Hepatocyte (in vitro differentiated cells): ENCODE results near the gene CCDC127. TPM values are rescaled to one million over a fixed set of nuclear protein-coding genes. Genes with fewer than 3 reads are reported as not detected.

Experiments used
- DNase-seq: peaks from one replicate; pipeline ENCODE4 v3.0.0-alpha.2; 2016; ENCODE audit warnings: low spot score
- H2AFZ ChIP-seq: fragments of 200-600 bp; sonication (generic); 2 replicates; pipeline ENCODE4 v1.6.0; 2016; ENCODE audit warnings: antibody characterized with exemption, mild to moderate bottlenecking
- H3K27ac ChIP-seq: fragments of 200-600 bp; sonication (generic); 2 replicates; pipeline ENCODE4 v1.5.1; 2016; ENCODE audit warnings: mild to moderate bottlenecking
- H3K27me3 ChIP-seq: fragments of 200-600 bp; sonication (generic); 2 replicates; pipeline ENCODE4 v1.6.1; 2016
- H3K36me3 ChIP-seq: fragments of 200-600 bp; sonication (generic); replicated peaks from 2 replicates; pipeline ENCODE4 v1.5.1; 2016; ENCODE audit warnings: low read depth; ENCODE audit not compliant: insufficient read depth
- H3K4me1 ChIP-seq: fragments of 200-600 bp; sonication (generic); 2 replicates; pipeline ENCODE4 v1.5.1; 2016; ENCODE audit warnings: mild to moderate bottlenecking, moderate library complexity; ENCODE audit not compliant: insufficient read depth
- H3K4me2 ChIP-seq: fragments of 200-600 bp; sonication (generic); 2 replicates; pipeline ENCODE4 v1.6.0; 2016
- H3K4me3 ChIP-seq: fragments of 200-600 bp; sonication (generic); 2 replicates; pipeline ENCODE4 v1.5.1; 2016; ENCODE audit warnings: mild to moderate bottlenecking
- H3K79me2 ChIP-seq: fragments of 200-600 bp; sonication (generic); 2 replicates; pipeline ENCODE4 v1.6.0; 2017; ENCODE audit warnings: mild to moderate bottlenecking
- H3K9me2 ChIP-seq: fragments of 200-600 bp; sonication (generic); replicated peaks from 2 replicates; pipeline ENCODE4 v1.6.0; 2017; ENCODE audit warnings: mild to moderate bottlenecking; ENCODE audit not compliant: insufficient read depth
- H3K9me3 ChIP-seq: fragments of 200-600 bp; sonication (generic); 2 replicates; pipeline ENCODE4 v1.5.1; 2016; ENCODE audit warnings: low read depth, mild to moderate bottlenecking
- H4K20me1 ChIP-seq: fragments of 200-600 bp; sonication (generic); 2 replicates; pipeline ENCODE4 v1.6.0; 2016; ENCODE audit warnings: mild to moderate bottlenecking; ENCODE audit not compliant: insufficient read depth, poor library complexity, severe bottlenecking
- EZH2 ChIP-seq: fragments of 200-600 bp; sonication (generic); IDR thresholded peaks from 2 replicates; pipeline ENCODE4 v1.6.1; 2016; ENCODE audit warnings: antibody characterized with exemption, mild to moderate bottlenecking, borderline replicate concordance
- EZH2phosphoT487 ChIP-seq: fragments of 200-600 bp; sonication (generic); IDR thresholded peaks from one replicate; pipeline ENCODE4 v1.6.1; 2018; ENCODE audit warnings: antibody characterized with exemption, mild to moderate bottlenecking, low read depth, moderate library complexity; ENCODE audit not compliant: unreplicated experiment, severe bottlenecking
- WGBS: methylation state at CpG from one replicate; pipeline ENCODE4 v1.1.6; 2016; ENCODE audit warnings: low lambda C conversion rate; ENCODE audit errors: missing lambda C conversion rate; 5-methylcytosine and 5-hydroxymethylcytosine counted together
- polyA plus RNA-seq: library from polyadenylated mRNA; unstranded; fragments of >200 nt; fragmentation: Nextera tagmentation; extraction: Ambion mirVana; gene quantifications from 2 replicates; pipeline ENCODE4 v1.2.1, GENCODE V29; 2016
- total RNA-seq: library from RNA; depleted of rRNA; stranded (reverse); fragments of >200 nt; gene quantifications from 2 replicates; pipeline ENCODE4 v1.2.3, GENCODE V29; 2014
- TF ChIP-seq, protein P1 (sequence below): fragments of 200-600 bp; sonication (generic); IDR thresholded peaks from 2 replicates; pipeline ENCODE4 v1.5.1; 2016; ENCODE audit warnings: antibody characterized with exemption, mild to moderate bottlenecking; ENCODE audit not compliant: poor library complexity

CCDC127 gene
- total and polyA plus RNA-seq, 2 experiments from 2014 or later, result 4.8 to 13.7 TPM

DNA sequence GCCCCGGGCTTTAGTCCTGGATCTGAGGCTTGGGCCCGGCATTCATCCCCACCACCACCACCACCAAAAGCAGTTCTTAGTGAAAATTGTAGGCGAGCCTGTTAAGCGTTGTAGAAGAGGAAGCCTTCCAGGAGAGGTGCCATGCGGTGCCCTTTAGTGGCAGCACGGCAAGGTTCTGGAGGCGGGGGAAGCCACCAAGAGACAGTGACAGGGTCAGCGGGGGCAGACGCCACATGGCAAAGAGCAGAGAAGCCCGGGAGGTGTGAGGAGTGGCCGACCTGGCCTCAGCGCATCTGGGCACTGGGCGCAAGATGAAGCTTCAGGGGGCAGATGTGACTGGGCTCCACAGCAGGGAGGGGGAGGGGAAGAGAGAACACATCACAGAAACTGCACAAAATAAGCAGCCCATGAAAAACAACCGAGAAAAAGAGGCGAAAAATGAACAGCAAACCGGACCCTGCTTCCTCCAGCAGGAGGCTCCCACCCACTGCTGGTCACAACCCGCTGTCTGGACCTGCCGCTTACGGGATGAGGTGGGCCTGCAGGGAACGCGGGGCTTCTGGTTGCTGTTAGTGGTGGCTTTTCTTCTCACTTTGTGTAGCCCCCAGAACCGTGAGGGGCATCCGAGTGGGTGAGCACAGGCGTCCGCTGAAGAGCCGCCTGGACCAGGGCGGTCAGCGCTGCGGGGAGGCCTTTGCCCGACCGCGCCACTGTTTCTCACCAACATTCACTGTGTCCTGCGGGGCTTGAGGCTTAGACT lies 22.4 kb downstream of the CCDC127 start:
- Histone ChIP-seq H4K20me1 (no peaks in the 10 kb centered on the region), H3K9me2 (no peaks in the 10 kb centered on the region), H3K27ac (no peak overlapping the region), H3K36me3 (no peaks in the 10 kb centered on the region), H3K9me3 (no peaks in the 10 kb centered on the region), H3K79me2 (no peaks in the 10 kb centered on the region), H3K4me1 (no peaks in the 10 kb centered on the region), H3K4me3 (no peak overlapping the region), H3K27me3 (no peaks in the 10 kb centered on the region), H3K4me2 (no peak overlapping the region), H2AFZ (no peak overlapping the region)
- no peak for DNase-seq
- TF ChIP-seq EZH2, result no peak
- no peak for TF ChIP-seq EZH2phosphoT487
- TF ChIP-seq, protein P1, sequence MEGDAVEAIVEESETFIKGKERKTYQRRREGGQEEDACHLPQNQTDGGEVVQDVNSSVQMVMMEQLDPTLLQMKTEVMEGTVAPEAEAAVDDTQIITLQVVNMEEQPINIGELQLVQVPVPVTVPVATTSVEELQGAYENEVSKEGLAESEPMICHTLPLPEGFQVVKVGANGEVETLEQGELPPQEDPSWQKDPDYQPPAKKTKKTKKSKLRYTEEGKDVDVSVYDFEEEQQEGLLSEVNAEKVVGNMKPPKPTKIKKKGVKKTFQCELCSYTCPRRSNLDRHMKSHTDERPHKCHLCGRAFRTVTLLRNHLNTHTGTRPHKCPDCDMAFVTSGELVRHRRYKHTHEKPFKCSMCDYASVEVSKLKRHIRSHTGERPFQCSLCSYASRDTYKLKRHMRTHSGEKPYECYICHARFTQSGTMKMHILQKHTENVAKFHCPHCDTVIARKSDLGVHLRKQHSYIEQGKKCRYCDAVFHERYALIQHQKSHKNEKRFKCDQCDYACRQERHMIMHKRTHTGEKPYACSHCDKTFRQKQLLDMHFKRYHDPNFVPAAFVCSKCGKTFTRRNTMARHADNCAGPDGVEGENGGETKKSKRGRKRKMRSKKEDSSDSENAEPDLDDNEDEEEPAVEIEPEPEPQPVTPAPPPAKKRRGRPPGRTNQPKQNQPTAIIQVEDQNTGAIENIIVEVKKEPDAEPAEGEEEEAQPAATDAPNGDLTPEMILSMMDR, result no peak
- 91% methylated on average over 32 of the region's 33 CpGs for WGBS

DNA sequence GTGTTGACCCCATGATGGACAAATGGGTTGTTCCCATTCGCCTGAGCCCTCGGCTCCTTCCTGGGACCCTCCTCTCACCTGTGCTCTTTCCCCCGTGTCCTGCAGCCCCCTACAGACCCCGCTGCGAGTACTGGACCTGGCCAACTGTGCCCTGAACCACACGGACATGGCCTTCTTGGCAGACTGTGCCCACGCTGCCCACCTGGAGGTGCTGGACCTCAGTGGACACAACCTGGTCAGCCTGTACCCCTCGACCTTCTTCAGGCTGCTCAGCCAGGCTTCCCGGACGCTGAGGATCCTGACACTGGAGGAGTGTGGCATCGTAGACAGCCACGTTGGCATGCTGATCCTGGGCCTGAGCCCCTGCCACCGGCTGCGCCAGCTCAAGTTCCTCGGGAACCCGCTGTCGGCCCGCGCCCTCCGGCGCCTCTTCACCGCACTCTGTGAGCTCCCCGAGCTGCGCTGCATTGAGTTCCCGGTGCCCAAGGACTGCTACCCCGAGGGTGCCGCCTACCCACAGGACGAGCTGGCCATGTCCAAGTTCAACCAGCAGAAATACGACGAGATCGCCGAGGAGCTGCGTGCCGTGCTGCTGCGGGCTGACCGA lies 23.2 kb downstream of the CCDC127 start:
- Histone ChIP-seq H3K4me3 (no peak overlapping the region), H3K9me3 (no peaks in the 10 kb centered on the region), H3K27me3 (no peaks in the 10 kb centered on the region), H3K4me2 (no peak overlapping the region), H4K20me1 (no peaks in the 10 kb centered on the region), H3K9me2 (no peaks in the 10 kb centered on the region), H2AFZ (no peak overlapping the region), H3K79me2 (no peaks in the 10 kb centered on the region), H3K4me1 (no peaks in the 10 kb centered on the region), H3K27ac (no peak overlapping the region), H3K36me3 (no peaks in the 10 kb centered on the region)
- no peak for DNase-seq
- TF ChIP-seq EZH2phosphoT487 (no peak), EZH2 (no peak)
- TF ChIP-seq, protein P1, result no peak
- WGBS, result 96% methylated on average over 35 of the region's 36 CpGs

DNA sequence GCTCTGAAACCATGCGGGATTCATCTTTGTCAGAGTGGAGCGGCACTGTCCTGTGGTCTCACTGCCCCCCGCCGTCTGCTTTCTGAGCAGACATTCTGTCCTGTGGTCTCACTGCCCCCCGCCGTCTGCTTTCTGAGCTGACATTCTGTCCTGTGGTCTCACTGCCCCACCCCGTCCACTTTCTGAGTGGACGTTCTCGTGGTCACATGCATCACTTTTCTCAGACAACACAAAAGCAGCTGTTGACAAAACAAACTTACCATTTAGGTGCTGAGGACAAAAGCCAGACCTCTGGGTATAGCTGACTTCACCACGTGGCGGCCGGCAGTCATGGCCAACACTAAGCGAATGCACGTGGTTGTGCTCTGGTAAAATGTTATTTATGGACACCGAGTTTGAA lies 23.9 kb downstream of the CCDC127 start:
- TF ChIP-seq EZH2 (no peak), EZH2phosphoT487 (no peak)
- TF ChIP-seq, protein P1, result no peak
- Histone ChIP-seq H3K9me2 (no peaks in the 10 kb centered on the region), H3K27ac (no peak overlapping the region), H3K4me2 (no peak overlapping the region), H4K20me1 (no peaks in the 10 kb centered on the region), H3K36me3 (no peaks in the 10 kb centered on the region), H3K4me1 (no peaks in the 10 kb centered on the region), H3K9me3 (no peaks in the 10 kb centered on the region), H3K4me3 (no peak overlapping the region), H3K27me3 (no peaks in the 10 kb centered on the region), H2AFZ (no peak overlapping the region), H3K79me2 (no peaks in the 10 kb centered on the region)
- DNase-seq, result no peak
- WGBS, result 82% methylated on average over 15 of the region's 15 CpGs
